Transverse colon (tissue), 3 donors: ENCODE data around the gene HOXA1.

Experiments used
- CTCF ChIP-seq, 5 experiments: fragments of 200-600 bp in 3 of 5; fragments of 450-650 bp in 2 of 5; sonication (generic) in 3 of 5; IDR thresholded peaks; 1 replicate in 2 of 5; 2 replicates in 3 of 5; pipeline ENCODE4 v1.5.1; 2016 to 2017; ENCODE audit warnings: antibody characterized with exemption in 5 of 5, inconsistent platforms in 3 of 5, mild to moderate bottlenecking in 2 of 5, moderate library complexity in 1 of 5
- POLR2A ChIP-seq: fragments of 450-650 bp; IDR thresholded peaks from one replicate; pipeline ENCODE4 v1.6.1; 2016; ENCODE audit warnings: antibody characterized with exemption, mild to moderate bottlenecking, moderate library complexity

- TF ChIP-seq POLR2A = no peak
- no peak for TF ChIP-seq CTCF (IDR thresholded peaks at IDR 0.05)
These were observed 16.0 kb upstream of the HOXA1 start for GRCh38 chr7:27111751-27112277.
